D721Med (cell line): ENCODE measurements around the gene CHML.

ENCODE experiments used
- DNase-seq: peaks from one replicate; pipeline ENCODE4 v3.0.0; 2011; ENCODE audit warnings: low spot score; ENCODE audit not compliant: insufficient read length
- FAIRE-seq: peaks from 2 replicates; lab custom pipeline; 2011; peaks lifted over from hg19 to GRCh38; lab: Jason Lieb, UNC
- TF ChIP-seq, protein P1 (sequence below): IDR thresholded peaks from 2 replicates; pipeline ENCODE4 v1.5.1; 2012; ENCODE audit warnings: mild to moderate bottlenecking, control low read depth; ENCODE audit not compliant: insufficient read depth; ENCODE audit errors: missing control alignments

The CHML gene

DNA sequence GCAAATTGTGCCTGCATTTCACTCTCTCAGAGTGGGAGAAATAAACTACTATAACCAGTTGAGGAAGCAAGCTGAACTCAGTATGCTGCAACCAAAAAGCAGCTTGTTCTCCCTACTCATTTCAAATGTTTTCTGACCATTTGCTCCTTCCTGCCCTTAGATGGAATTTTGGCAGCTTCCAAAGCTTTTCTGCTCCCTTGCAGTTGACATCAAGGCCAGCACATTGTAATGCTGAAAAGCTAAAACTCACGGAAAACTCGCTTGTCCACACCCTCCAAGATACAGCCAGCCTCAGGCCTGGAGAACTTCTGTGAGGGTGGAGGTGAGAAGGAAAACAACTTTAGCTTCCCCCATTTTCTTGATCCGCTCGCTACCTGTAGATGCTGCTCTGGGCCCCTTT is 5.0 kb upstream of the CHML start:
- TF ChIP-seq, protein P1, sequence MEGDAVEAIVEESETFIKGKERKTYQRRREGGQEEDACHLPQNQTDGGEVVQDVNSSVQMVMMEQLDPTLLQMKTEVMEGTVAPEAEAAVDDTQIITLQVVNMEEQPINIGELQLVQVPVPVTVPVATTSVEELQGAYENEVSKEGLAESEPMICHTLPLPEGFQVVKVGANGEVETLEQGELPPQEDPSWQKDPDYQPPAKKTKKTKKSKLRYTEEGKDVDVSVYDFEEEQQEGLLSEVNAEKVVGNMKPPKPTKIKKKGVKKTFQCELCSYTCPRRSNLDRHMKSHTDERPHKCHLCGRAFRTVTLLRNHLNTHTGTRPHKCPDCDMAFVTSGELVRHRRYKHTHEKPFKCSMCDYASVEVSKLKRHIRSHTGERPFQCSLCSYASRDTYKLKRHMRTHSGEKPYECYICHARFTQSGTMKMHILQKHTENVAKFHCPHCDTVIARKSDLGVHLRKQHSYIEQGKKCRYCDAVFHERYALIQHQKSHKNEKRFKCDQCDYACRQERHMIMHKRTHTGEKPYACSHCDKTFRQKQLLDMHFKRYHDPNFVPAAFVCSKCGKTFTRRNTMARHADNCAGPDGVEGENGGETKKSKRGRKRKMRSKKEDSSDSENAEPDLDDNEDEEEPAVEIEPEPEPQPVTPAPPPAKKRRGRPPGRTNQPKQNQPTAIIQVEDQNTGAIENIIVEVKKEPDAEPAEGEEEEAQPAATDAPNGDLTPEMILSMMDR, result no peak
- no peak for DNase-seq
- FAIRE-seq, result no peak

DNA sequence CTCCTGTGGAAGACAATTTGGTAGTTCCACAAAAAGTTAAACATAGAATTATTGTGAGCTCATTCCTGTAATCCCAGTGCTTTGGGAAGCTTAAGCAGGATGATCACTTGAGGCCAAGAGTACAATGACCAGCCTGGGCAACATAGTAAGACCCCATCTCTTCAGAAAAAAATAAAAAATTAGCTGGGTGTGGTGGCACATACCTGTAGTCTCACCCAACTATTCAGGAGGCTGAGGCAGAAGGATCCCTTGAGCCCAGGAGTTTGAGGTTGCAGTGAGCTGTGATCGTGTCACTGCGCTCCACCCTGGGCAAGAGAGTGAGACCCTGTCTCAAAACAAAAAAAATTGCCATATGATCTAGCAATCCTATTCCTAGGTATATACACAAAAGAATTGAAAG is 4.1 kb upstream of the CHML start:
- DNase-seq (no peak), FAIRE-seq (no peak)
- TF ChIP-seq, protein P1, result no peak

DNA sequence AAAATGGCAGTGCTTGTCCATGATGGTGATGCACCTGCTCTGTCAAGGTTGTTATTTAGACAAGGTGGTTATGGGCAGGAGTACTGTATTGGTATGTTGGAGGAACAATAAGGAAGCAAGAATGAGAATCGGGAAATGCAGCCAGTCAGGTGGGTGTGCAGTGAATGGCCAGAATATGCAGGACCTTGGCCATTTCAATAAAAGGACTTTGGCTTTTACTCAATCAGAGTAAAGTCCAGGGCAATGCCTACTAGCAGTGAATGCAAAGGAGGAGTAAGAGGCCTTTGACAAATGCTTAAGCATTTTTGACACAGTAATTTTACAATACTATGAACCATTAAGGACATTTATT is 2.4 kb upstream of the CHML start:
- no peak for FAIRE-seq
- DNase-seq, result no peak
- TF ChIP-seq, protein P1, result no peak

DNA sequence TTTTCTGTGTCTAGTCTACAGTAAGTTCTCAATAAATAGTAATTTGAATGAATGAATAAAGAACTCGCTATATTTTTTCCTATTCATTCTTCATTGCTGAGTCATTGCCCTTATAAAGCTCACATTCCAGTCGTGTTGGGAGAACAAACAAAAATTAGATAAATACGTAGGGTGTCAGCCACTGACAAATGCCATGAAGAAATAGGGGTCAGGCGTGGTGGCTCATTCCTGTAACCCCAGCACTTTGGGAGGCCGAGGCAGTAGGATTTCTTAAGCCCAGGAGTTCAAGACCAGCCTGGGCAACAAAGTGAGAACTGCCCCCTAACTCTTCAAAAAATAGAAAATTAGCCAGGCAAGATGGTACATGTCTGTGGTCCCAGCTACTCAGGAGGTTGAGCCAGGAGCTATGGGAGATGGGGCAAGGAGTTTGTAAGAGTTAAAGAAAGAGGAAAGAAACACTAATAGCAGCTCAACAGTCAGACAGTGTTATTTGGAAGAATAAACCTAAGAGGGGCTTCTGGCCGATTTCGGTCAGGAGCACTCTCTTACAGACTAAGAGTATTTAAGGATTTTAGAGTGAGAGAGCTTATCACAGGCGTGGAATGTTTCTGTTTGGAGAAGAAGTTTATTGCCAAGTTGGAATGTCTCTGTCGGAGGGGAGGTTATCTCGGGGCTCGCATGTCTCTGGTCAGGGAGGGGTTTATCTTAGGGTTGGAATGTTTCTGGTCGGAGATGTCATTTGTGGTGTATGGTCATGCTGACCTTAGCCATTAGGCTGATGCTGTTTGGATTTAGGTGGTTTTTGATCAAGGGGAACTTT is 1.8 kb upstream of the CHML start:
- FAIRE-seq (no peak), DNase-seq (no peak)
- TF ChIP-seq, protein P1, result no peak

DNA sequence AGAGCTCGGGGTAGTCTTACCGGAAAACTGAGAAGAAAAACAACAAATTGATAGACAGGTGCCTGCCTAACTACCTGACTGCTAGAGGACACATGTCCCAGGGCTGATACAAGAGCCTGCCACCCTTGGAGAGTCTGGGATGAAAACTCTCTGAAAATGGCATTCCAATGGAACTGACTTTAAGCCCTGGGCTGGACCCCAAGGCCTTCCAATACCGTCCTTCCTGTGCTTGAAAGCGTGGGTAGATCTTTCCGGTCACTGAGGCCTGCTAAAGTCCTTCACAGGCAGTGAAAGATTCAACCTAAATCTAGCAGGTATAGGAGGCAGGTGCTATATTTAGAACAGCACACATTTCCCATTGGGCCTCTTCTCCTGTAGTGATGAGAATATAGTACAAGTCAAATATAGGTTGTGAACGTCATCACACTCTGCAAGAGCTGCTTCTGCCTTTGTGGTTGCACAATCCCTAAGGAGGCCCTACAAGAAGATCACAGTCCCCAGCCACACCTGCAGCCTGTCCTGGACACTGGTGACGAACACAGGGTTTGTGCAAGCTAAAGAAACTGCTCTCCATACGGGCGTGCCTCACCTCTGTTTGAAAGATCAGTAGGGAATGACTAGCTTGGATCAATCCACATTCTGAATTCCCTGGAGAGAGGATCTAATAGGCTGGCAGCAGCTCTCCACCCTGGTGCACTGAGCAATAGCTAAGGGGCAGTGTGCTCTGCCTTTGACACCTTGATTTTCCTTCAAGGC is 876 bp upstream of the CHML start:
- DNase-seq (no peak), FAIRE-seq (no peak)
- TF ChIP-seq, protein P1, result no peak

DNA sequence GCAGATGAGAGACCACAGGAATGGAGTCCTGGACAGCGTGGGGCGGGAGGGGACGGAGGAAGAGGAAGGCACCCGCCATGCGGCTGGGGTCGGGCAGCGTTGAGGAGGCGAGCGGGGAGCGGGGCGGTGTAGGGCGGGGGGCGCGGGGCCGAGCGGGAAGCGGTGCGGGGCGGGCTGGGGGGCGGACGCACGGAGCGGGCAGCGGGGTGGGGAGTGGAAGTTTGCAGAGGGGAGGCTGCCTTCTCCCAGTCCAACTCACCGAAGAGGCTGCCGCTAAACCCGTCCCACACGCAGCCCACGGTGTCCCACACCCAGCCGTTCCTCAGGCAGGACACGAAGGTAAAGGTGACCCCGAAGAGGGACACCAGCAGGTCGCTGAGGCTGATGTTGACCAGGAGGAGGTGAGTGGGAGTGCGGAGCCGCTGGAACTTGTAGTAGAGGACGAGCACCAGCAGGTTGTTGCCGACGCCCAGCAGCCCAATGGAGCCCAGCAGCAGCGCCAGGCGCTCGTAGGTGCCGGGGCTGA is 483 bp downstream of the CHML start:
- FAIRE-seq (no peak), DNase-seq (peak; percentile 29)
- TF ChIP-seq, protein P1, result no peak
